ENCODE results near the gene LSM4.

- TF ChIP-seq EZH2 (IDR thresholded peaks at IDR 0.05; ENCODE audit: low read length, unreplicated experiment): no peak
- TF ChIP-seq, protein P1, sequence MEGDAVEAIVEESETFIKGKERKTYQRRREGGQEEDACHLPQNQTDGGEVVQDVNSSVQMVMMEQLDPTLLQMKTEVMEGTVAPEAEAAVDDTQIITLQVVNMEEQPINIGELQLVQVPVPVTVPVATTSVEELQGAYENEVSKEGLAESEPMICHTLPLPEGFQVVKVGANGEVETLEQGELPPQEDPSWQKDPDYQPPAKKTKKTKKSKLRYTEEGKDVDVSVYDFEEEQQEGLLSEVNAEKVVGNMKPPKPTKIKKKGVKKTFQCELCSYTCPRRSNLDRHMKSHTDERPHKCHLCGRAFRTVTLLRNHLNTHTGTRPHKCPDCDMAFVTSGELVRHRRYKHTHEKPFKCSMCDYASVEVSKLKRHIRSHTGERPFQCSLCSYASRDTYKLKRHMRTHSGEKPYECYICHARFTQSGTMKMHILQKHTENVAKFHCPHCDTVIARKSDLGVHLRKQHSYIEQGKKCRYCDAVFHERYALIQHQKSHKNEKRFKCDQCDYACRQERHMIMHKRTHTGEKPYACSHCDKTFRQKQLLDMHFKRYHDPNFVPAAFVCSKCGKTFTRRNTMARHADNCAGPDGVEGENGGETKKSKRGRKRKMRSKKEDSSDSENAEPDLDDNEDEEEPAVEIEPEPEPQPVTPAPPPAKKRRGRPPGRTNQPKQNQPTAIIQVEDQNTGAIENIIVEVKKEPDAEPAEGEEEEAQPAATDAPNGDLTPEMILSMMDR (conservative IDR thresholded peaks at IDR 0.05; ENCODE audit: low read depth, low read length): no peak
Measured at GRCh38 chr19:18363787-18364186, 40.9 kb upstream of the LSM4 start.

Measured in PC-3 (cell line).